HS-27A (cell line): ENCODE results near the gene LSM7.
A peak's percentile ranks its signal among the peaks of the same experiment; 100 is the strongest.

ENCODE experiments used
- DNase-seq: peaks from one replicate; pipeline ENCODE4 v3.0.0-alpha.2; 2012; ENCODE audit warnings: low read depth, missing footprints

LSM7 gene

GRCh38 chr19:2338055-2338615 lies 9.7 kb upstream of the LSM7 start:
- DNase-seq: no peak

GRCh38 chr19:2337329-2337707 lies 8.9 kb upstream of the LSM7 start:
- no peak for DNase-seq

GRCh38 chr19:2336528-2337328 lies 8.3 kb upstream of the LSM7 start:
- no peak for DNase-seq

- DNase-seq: no peak
Observed at GRCh38 chr19:2335848-2336247, 7.5 kb upstream of the LSM7 start.

GRCh38 chr19:2334986-2335846 lies 6.8 kb upstream of the LSM7 start:
- no peak for DNase-seq

- DNase-seq: no peak
Observed at GRCh38 chr19:2334426-2334825, 6.0 kb upstream of the LSM7 start.

- DNase-seq: no peak
Observed at GRCh38 chr19:2333807-2334211, 5.4 kb upstream of the LSM7 start.

- DNase-seq: no peak
Observed at GRCh38 chr19:2333027-2333806, 4.8 kb upstream of the LSM7 start.

- no peak for DNase-seq
Observed at GRCh38 chr19:2332341-2333026, 4.1 kb upstream of the LSM7 start.

- no peak for DNase-seq
Observed at GRCh38 chr19:2331601-2332246, 3.3 kb upstream of the LSM7 start.

GRCh38 chr19:2330632-2331284 lies 2.4 kb upstream of the LSM7 start:
- no peak for DNase-seq

- no peak for DNase-seq
Observed at GRCh38 chr19:2330255-2330631, 1.9 kb upstream of the LSM7 start.

GRCh38 chr19:2329501-2329916 lies 1.1 kb upstream of the LSM7 start:
- no peak for DNase-seq

- no peak for DNase-seq
Observed at GRCh38 chr19:2329149-2329478, 728 bp upstream of the LSM7 start.

- DNase-seq: peak; percentile 11
Observed at GRCh38 chr19:2327773-2328400, 499 bp downstream of the LSM7 start.

GRCh38 chr19:2326699-2327360 lies 1.6 kb downstream of the LSM7 start:
- DNase-seq: no peak

- DNase-seq: no peak
Observed at GRCh38 chr19:2325281-2326046, 2.9 kb downstream of the LSM7 start.

- no peak for DNase-seq
Observed at GRCh38 chr19:2324220-2324948, 4.0 kb downstream of the LSM7 start.
